H1 (cell line): ENCODE measurements around the gene SH3RF3. TPM values are rescaled to one million over a fixed set of nuclear protein-coding genes. Genes with fewer than 3 reads are reported as not detected.

Source experiments
- CTCF ChIA-PET: fragments of 300-600 bp; sonication (Branson Sonifier 250); formaldehyde crosslinking; loops from one replicate; lab custom pipeline; 2021; ENCODE audit not compliant: partially characterized antibody; lab: Charles Lee
- POLR2A ChIA-PET: fragments of 300-600 bp; sonication (Branson Sonifier 250); formaldehyde crosslinking; loops from one replicate; lab custom pipeline; 2021; ENCODE audit warnings: inconsistent platforms; ENCODE audit not compliant: partially characterized antibody; lab: Charles Lee
- DNase-seq, 2 experiments: peaks; one replicate each; pipeline versions ENCODE4 v3.0.0 to v3.0.0-alpha.2; 2010 to 2022; ENCODE audit warnings: low spot score in 2 of 2, low read depth in 1 of 2, mixed read lengths in 1 of 2
- FAIRE-seq: peaks from 2 replicates; lab custom pipeline; 2011; peaks lifted over from hg19 to GRCh38; lab: Jason Lieb, UNC
- H2AFZ ChIP-seq: 2 replicates; pipeline ENCODE4 v1.8.1; 2012; ENCODE audit warnings: low read length, inconsistent platforms
- H2AK5ac ChIP-seq: 2 replicates; pipeline ENCODE4 v1.6.1; 2013; ENCODE audit warnings: low read depth, low read length
- H2BK120ac ChIP-seq: replicated peaks from 2 replicates; pipeline ENCODE3; 2013; ENCODE audit warnings: low read depth, low read length, inconsistent platforms
- H2BK12ac ChIP-seq: 2 replicates; pipeline ENCODE4 v1.6.1; 2013; ENCODE audit warnings: low read depth, low read length
- H2BK15ac ChIP-seq: 2 replicates; pipeline ENCODE4 v1.6.1; 2013; ENCODE audit warnings: low read length
- H2BK20ac ChIP-seq: 2 replicates; pipeline ENCODE4 v1.6.1; 2013; ENCODE audit warnings: low read length
- H2BK5ac ChIP-seq: 2 replicates; pipeline ENCODE4 v1.6.1; 2013; ENCODE audit warnings: low read depth, low read length
- H3K14ac ChIP-seq: 2 replicates; pipeline ENCODE4 v1.6.1; 2013; ENCODE audit warnings: inconsistent platforms; ENCODE audit not compliant: insufficient read length
- H3K18ac ChIP-seq: 2 replicates; pipeline ENCODE4 v1.6.1; 2013; ENCODE audit warnings: low read length; ENCODE audit errors: extremely low read depth
- H3K23ac ChIP-seq: 2 replicates; pipeline ENCODE4 v1.6.1; 2013; ENCODE audit warnings: inconsistent platforms; ENCODE audit not compliant: insufficient read length
- H3K23me2 ChIP-seq: 2 replicates; pipeline ENCODE4 v1.6.1; 2013; ENCODE audit warnings: low read depth, low read length
- H3K27ac ChIP-seq: 2 replicates; pipeline ENCODE4 v1.6.1; 2011; ENCODE audit warnings: low read depth, low read length, inconsistent platforms
- H3K27me3 ChIP-seq, 4 experiments: replicated peaks in 1 of 4; 1 replicate in 1 of 4; 2 replicates in 3 of 4; pipeline versions ENCODE4 v1.6.1 to v1.8.1; 2011 to 2013; ENCODE audit warnings: low read length in 3 of 4, mild to moderate bottlenecking in 3 of 4, inconsistent platforms in 2 of 4, mixed read lengths in 2 of 4, moderate library complexity in 1 of 4; ENCODE audit not compliant: control insufficient read depth in 3 of 4, insufficient read depth in 3 of 4; ENCODE audit errors: extremely low read depth in 1 of 4
- H3K36me3 ChIP-seq, 4 experiments: 2 replicates each; pipeline versions ENCODE4 v1.6.1 to v1.8.1; 2011 to 2013; ENCODE audit warnings: mild to moderate bottlenecking in 4 of 4, low read length in 3 of 4, moderate library complexity in 2 of 4, control low read depth in 1 of 4, inconsistent platforms in 1 of 4; ENCODE audit not compliant: insufficient read depth in 4 of 4, control insufficient read depth in 2 of 4
- H3K4ac ChIP-seq: replicated peaks from 2 replicates; pipeline ENCODE3; 2013; ENCODE audit warnings: low read length, low read depth, mixed read lengths, inconsistent platforms; ENCODE audit not compliant: insufficient read length
- H3K4me1 ChIP-seq, 4 experiments: replicated peaks in 1 of 4; 1 replicate in 1 of 4; 2 replicates in 3 of 4; pipeline versions ENCODE4 v1.6.1 to v1.8.1; 2011 to 2013; ENCODE audit warnings: low read length in 3 of 4, inconsistent platforms in 2 of 4, mixed read lengths in 1 of 4; ENCODE audit not compliant: insufficient read depth in 4 of 4, control insufficient read depth in 3 of 4
- H3K4me2 ChIP-seq, 2 experiments: 2 replicates each; pipeline versions ENCODE4 v1.6.1 to v1.8.1; 2011 to 2013; ENCODE audit warnings: low read depth in 2 of 2, low read length in 2 of 2, control low read depth in 1 of 2, inconsistent platforms in 1 of 2, mild to moderate bottlenecking in 1 of 2; ENCODE audit not compliant: insufficient read depth in 1 of 2
- H3K4me3 ChIP-seq, 4 experiments: fragments of 200-600, 300-600 bp in 1 of 4; sonication (generic), shearing (Covaris generic), sonication (Bioruptor Twin) in 1 of 4; 2 replicates each; pipeline versions ENCODE4 v1.5.1 to v1.8.1; 2011 to 2016; ENCODE audit warnings: low read length in 4 of 4, low read depth in 3 of 4, control low read depth in 2 of 4, inconsistent platforms in 2 of 4, mild to moderate bottlenecking in 2 of 4, mixed read lengths in 1 of 4, moderate library complexity in 1 of 4; ENCODE audit not compliant: insufficient read depth in 2 of 4; ENCODE audit errors: extremely low read depth in 1 of 4
- H3K56ac ChIP-seq: replicated peaks from 2 replicates; pipeline ENCODE3; 2013; ENCODE audit warnings: low read depth, mild to moderate bottlenecking, mixed read lengths, low read length, inconsistent platforms; ENCODE audit not compliant: insufficient read length
- H3K79me1 ChIP-seq: 2 replicates; pipeline ENCODE4 v1.6.1; 2013; ENCODE audit warnings: low read depth, low read length, control low read depth
- H3K79me2 ChIP-seq, 2 experiments: 2 replicates each; pipeline versions ENCODE4 v1.6.1 to v1.8.1; 2012 to 2013; ENCODE audit warnings: low read length in 2 of 2, mild to moderate bottlenecking in 2 of 2, inconsistent platforms in 1 of 2; ENCODE audit not compliant: insufficient read depth in 2 of 2, control insufficient read depth in 1 of 2
- H3K9ac ChIP-seq, 4 experiments: replicated peaks in 1 of 4; 1 replicate in 1 of 4; 2 replicates in 3 of 4; pipeline versions ENCODE4 v1.6.1 to v1.8.1; 2011 to 2013; ENCODE audit warnings: low read depth in 3 of 4, low read length in 3 of 4, control low read depth in 2 of 4, mild to moderate bottlenecking in 2 of 4, moderate library complexity in 2 of 4, inconsistent platforms in 1 of 4; ENCODE audit errors: extremely low read depth in 1 of 4
- H3K9me3 ChIP-seq, 2 experiments: 2 replicates each; pipeline versions ENCODE4 v1.6.1 to v1.8.1; 2012 to 2013; ENCODE audit warnings: mild to moderate bottlenecking in 2 of 2, moderate library complexity in 2 of 2, control low read depth in 1 of 2, inconsistent platforms in 1 of 2, low read depth in 1 of 2, low read length in 1 of 2, mixed read lengths in 1 of 2; ENCODE audit not compliant: insufficient read depth in 2 of 2
- H4K20me1 ChIP-seq, 2 experiments: replicated peaks in 1 of 2; 2 replicates each; pipeline versions ENCODE3 to v1.8.1; 2011 to 2013; ENCODE audit warnings: inconsistent platforms in 2 of 2, low read length in 2 of 2, mild to moderate bottlenecking in 1 of 2; ENCODE audit not compliant: insufficient read depth in 2 of 2, control insufficient read depth in 1 of 2
- H4K5ac ChIP-seq: 2 replicates; pipeline ENCODE4 v1.6.1; 2013; ENCODE audit warnings: low read length, low read depth, mixed read lengths, inconsistent platforms; ENCODE audit not compliant: insufficient read length
- H4K8ac ChIP-seq: 2 replicates; pipeline ENCODE4 v1.8.0; 2013; ENCODE audit warnings: mild to moderate bottlenecking, moderate library complexity, low read length, inconsistent platforms; ENCODE audit not compliant: insufficient read depth; ENCODE audit errors: extremely low read depth
- H4K91ac ChIP-seq: replicated peaks from 2 replicates; pipeline ENCODE3; 2013; ENCODE audit warnings: low read length, mixed read lengths, inconsistent platforms; ENCODE audit not compliant: insufficient read length
- EP300 ChIP-seq, 2 experiments: IDR thresholded peaks; 1 replicate in 1 of 2; 2 replicates in 1 of 2; pipeline ENCODE4 v1.6.1; 2011 to 2012; ENCODE audit warnings: low read depth in 2 of 2, low read length in 2 of 2, mild to moderate bottlenecking in 2 of 2, borderline replicate concordance in 1 of 2, inconsistent platforms in 1 of 2, moderate library complexity in 1 of 2
- GTF2F1 ChIP-seq: IDR thresholded peaks from 2 replicates; pipeline ENCODE4 v1.6.1; 2012; ENCODE audit warnings: low read depth, low read length, improper control_type of control experiment, borderline replicate concordance
- HDAC6 ChIP-seq: IDR thresholded peaks from one replicate; pipeline ENCODE4 v1.7.1; 2012; ENCODE audit warnings: low read depth, mild to moderate bottlenecking, inconsistent platforms, low read length, moderate library complexity
- POU5F1 ChIP-seq: IDR thresholded peaks from 2 replicates; pipeline ENCODE4 v1.6.1; 2011; ENCODE audit warnings: low read depth, mild to moderate bottlenecking, low read length, moderate library complexity
- RNF2 ChIP-seq: fragments of 200-900, 300-1000 bp; sonication (generic); IDR thresholded peaks from 2 replicates; pipeline ENCODE4 v1.7.1; 2016; ENCODE audit warnings: borderline replicate concordance, low read depth, mild to moderate bottlenecking, antibody characterized with exemption, low read length; ENCODE audit not compliant: poor library complexity, severe bottlenecking; ENCODE audit errors: missing control alignments
- SP4 ChIP-seq: IDR thresholded peaks from 2 replicates; pipeline ENCODE4 v1.6.1; 2012; ENCODE audit warnings: low read length, inconsistent platforms
- WGBS, 2 experiments: shearing (Covaris generic) in 1 of 2; methylation state at CpG; one replicate each; pipeline versions ENCODE4 v1.1.6 to v1.1.7; 2013 to 2015; ENCODE audit warnings: low lambda C conversion rate in 2 of 2, mixed read lengths in 2 of 2, inconsistent platforms in 1 of 2, low coverage in 1 of 2, missing lambda C conversion rate in 1 of 2; ENCODE audit not compliant: insufficient replicate concordance in 2 of 2, insufficient coverage in 1 of 2, insufficient read length in 1 of 2; ENCODE audit errors: extremely low coverage in 1 of 2, missing lambda C conversion rate in 1 of 2; 5-methylcytosine and 5-hydroxymethylcytosine counted together
- polyA plus RNA-seq, 7 experiments: library from polyadenylated mRNA; depleted of rRNA in 3 of 7; stranded (reverse) in 5 of 7; unstranded in 2 of 7; fragments of >200 nt in 5 of 7; fragments of 200-250 nt in 2 of 7; gene quantifications; 1 replicate in 5 of 7; 2 replicates in 1 of 7; 4 replicates in 1 of 7; pipeline versions ENCODE4 v1.2.1 to v1.2.3, GENCODE V29; 2011 to 2013; ENCODE audit warnings: missing spikeins in 2 of 7, mixed read lengths in 2 of 7
- total RNA-seq: library from RNA; stranded (reverse); fragmentation: NEBNext Ultra II Directional; extraction: Animal tissue kit (Norgen Biotek cat#: 25700); gene quantifications from 2 replicates; pipeline ENCODE4 v1.2.1, GENCODE V29; 2021
- TF ChIP-seq, protein P1 (sequence below): IDR thresholded peaks from 2 replicates; pipeline ENCODE4 v1.6.1; 2011; ENCODE audit warnings: low read depth, mild to moderate bottlenecking, low read length; ENCODE audit not compliant: insufficient read depth

Gene SH3RF3
- total and polyA plus RNA-seq, 2 of the 8 experiments (the other 6 are each of a cell fraction or from before 2014, with no cell fraction given), result 0.11 to 0.65 TPM

DNA sequence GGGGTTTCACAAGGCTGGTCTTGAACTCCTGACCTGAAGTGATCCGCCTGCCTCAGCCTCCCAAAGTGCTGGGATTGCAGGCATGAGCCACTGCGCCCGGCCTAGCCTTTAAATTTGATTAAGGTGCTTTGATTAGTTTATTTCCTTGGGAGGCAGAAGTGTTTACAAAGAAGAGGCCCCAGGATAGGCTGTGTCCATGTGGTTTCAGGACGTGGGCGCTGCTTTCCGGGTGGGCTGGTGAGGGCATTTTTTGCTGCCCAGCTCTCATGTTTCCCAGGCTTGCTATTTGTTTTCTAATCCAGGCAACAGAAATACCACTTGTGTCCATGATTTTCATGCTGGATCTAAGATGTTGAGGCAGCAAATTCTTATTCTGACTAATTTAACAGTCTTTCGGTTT, 124.2 kb downstream of the SH3RF3 start:
- Histone ChIP-seq H3K14ac (no peak overlapping the region), H2BK20ac (no peak overlapping the region), H4K5ac (no peak overlapping the region), H4K91ac (no peak overlapping the region), H3K79me1 (no peaks in the 10 kb centered on the region), H3K23me2 (no peaks in the 10 kb centered on the region), H3K4ac (no peak overlapping the region), H3K27me3 (no peaks in the 10 kb centered on the region), H2AK5ac (no peak overlapping the region), H2BK120ac (no peak overlapping the region), H4K20me1 (peaks cover 0 to 2% of the 10 kb centered on the region in 2 experiments), H3K23ac (no peak overlapping the region), H4K8ac (no peak overlapping the region), H2AFZ (no peak overlapping the region), H3K27ac (no peak overlapping the region), H2BK5ac (no peak overlapping the region), H2BK12ac (no peak overlapping the region), H3K56ac (no peak overlapping the region), H3K9ac (no peak overlapping the region), H3K9me3 (no peaks in the 10 kb centered on the region), H3K18ac (no peak overlapping the region), H3K36me3 (no peaks in the 10 kb centered on the region), H3K4me1 (no peaks in the 10 kb centered on the region), H3K79me2 (no peaks in the 10 kb centered on the region), H3K4me2 (no peak overlapping the region), H2BK15ac (no peak overlapping the region), H3K4me3 (no peak overlapping the region)
- ChIA-PET POLR2A (no interaction called here), CTCF (interaction anchor here (1.0 kb wide), 1 partner anchor 8 kb away, joined by 3 read pairs; no protein-coding TSS in a partner anchor)
- DNase-seq (no peak), FAIRE-seq (no peak)
- WGBS, 2 experiments, result 95% methylated on average over 7 of the region's 7 CpGs; no CpG with 5 or more reads in 1 of the 2 experiments
- TF ChIP-seq, protein P1, sequence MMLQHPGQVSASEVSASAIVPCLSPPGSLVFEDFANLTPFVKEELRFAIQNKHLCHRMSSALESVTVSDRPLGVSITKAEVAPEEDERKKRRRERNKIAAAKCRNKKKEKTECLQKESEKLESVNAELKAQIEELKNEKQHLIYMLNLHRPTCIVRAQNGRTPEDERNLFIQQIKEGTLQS, result no peak
- TF ChIP-seq EP300 (IDR thresholded peaks at IDR 0.05; ENCODE audit: borderline replicate concordance in 1 of 2, low read depth in 2 of 2, low read length in 2 of 2) (no peak), POU5F1 (no peak), RNF2 (no peak), SP4 (no peak), GTF2F1 (no peak), HDAC6 (no peak)
